ENCODE results near the gene OR5K3.
"Not testable (repeated sequence)": the region's sequence is repeated elsewhere in the genome, so short reads cannot be mapped to it uniquely, and the experiment has no call there.

OR5K3 gene

GRCh38 chr3:98390366-98390765 is at the start of gene OR5K3:
Gene OR5K3, plus strand, starts transcription at chr3:98390666. Its CDS starts 0 bp downstream, at chr3:98390666.
- DNase-seq (ENCODE audit: low spot score), result no peak

GRCh38 chr3:98341758-98342157 is 48.7 kb upstream of the OR5K3 start:
- DNase-seq (ENCODE audit: low spot score), result no peak

- no peak for DNase-seq (ENCODE audit: low spot score)
Observed at GRCh38 chr3:98343647-98344507, 46.6 kb upstream of the OR5K3 start.

GRCh38 chr3:98350082-98350481 is 40.4 kb upstream of the OR5K3 start:
- DNase-seq (ENCODE audit: low spot score), result no peak

GRCh38 chr3:98353554-98353953 is 36.9 kb upstream of the OR5K3 start, which contains the start of gene OR5K4:
Gene OR5K4, plus strand, starts transcription at chr3:98353854. Its CDS starts 0 bp downstream, at chr3:98353854.
- no peak for DNase-seq (ENCODE audit: low spot score)

- no peak for DNase-seq (ENCODE audit: low spot score)
Observed at GRCh38 chr3:98359250-98359649, 31.2 kb upstream of the OR5K3 start.

- DNase-seq (ENCODE audit: low spot score), result no peak
Observed at GRCh38 chr3:98359993-98360675, 30.3 kb upstream of the OR5K3 start.

- no peak for DNase-seq (ENCODE audit: low spot score)
Observed at GRCh38 chr3:98360681-98361080, 29.8 kb upstream of the OR5K3 start.

- DNase-seq (ENCODE audit: low spot score), result no peak
Observed at GRCh38 chr3:98361289-98361688, 29.2 kb upstream of the OR5K3 start.

- no peak for DNase-seq (ENCODE audit: low spot score)
Observed at GRCh38 chr3:98367464-98368246, 22.8 kb upstream of the OR5K3 start.

- DNase-seq (ENCODE audit: low spot score), result no peak
Observed at GRCh38 chr3:98371186-98371585, 19.3 kb upstream of the OR5K3 start.

GRCh38 chr3:98371853-98372252 is 18.6 kb upstream of the OR5K3 start:
- no peak for DNase-seq (ENCODE audit: low spot score)

- DNase-seq (ENCODE audit: low spot score), result no peak
Observed at GRCh38 chr3:98372445-98372844, 18.0 kb upstream of the OR5K3 start.

- no peak for DNase-seq (ENCODE audit: low spot score)
Observed at GRCh38 chr3:98376631-98377030, 13.8 kb upstream of the OR5K3 start.

- no peak for DNase-seq (ENCODE audit: low spot score)
Observed at GRCh38 chr3:98388147-98388546, 2.3 kb upstream of the OR5K3 start.

- DNase-seq (ENCODE audit: low spot score), result no peak
Observed at GRCh38 chr3:98395101-98395500, 4.6 kb downstream of the OR5K3 start.

- not testable (repeated sequence) for DNase-seq (ENCODE audit: low spot score)
Observed at GRCh38 chr3:98396482-98396881, 6.0 kb downstream of the OR5K3 start.

GRCh38 chr3:98398513-98398912 is 8.0 kb downstream of the OR5K3 start:
- no peak for DNase-seq (ENCODE audit: low spot score)

GRCh38 chr3:98402507-98402906 is 12.0 kb downstream of the OR5K3 start:
- no peak for DNase-seq (ENCODE audit: low spot score)

GRCh38 chr3:98404010-98404409 is 13.5 kb downstream of the OR5K3 start:
- no peak for DNase-seq (ENCODE audit: low spot score)

GRCh38 chr3:98406034-98406433 is 15.6 kb downstream of the OR5K3 start:
- no peak for DNase-seq (ENCODE audit: low spot score)

GRCh38 chr3:98432575-98432974 is 42.1 kb downstream of the OR5K3 start:
- no peak for DNase-seq (ENCODE audit: low spot score)
